GM19455 (cell line): Measurements from ENCODE around the gene GRHL1.
"Not testable (repeated sequence)": the region's sequence is repeated elsewhere in the genome, so short reads cannot be mapped to it uniquely, and the experiment has no call there.

Experiments
- ATAC-seq: cut with Tn5 transposase; IDR thresholded peaks from one replicate; pipeline ENCODE4 v1.9.1; 2021; ENCODE audit not compliant: unreplicated experiment

GRHL1 gene

GRCh38 chr2:10009271-10009810 lies 57.8 kb downstream of the GRHL1 start:
- no peak for ATAC-seq

- ATAC-seq: no peak
Measured at GRCh38 chr2:10009811-10010781, 58.6 kb downstream of the GRHL1 start.

DNA sequence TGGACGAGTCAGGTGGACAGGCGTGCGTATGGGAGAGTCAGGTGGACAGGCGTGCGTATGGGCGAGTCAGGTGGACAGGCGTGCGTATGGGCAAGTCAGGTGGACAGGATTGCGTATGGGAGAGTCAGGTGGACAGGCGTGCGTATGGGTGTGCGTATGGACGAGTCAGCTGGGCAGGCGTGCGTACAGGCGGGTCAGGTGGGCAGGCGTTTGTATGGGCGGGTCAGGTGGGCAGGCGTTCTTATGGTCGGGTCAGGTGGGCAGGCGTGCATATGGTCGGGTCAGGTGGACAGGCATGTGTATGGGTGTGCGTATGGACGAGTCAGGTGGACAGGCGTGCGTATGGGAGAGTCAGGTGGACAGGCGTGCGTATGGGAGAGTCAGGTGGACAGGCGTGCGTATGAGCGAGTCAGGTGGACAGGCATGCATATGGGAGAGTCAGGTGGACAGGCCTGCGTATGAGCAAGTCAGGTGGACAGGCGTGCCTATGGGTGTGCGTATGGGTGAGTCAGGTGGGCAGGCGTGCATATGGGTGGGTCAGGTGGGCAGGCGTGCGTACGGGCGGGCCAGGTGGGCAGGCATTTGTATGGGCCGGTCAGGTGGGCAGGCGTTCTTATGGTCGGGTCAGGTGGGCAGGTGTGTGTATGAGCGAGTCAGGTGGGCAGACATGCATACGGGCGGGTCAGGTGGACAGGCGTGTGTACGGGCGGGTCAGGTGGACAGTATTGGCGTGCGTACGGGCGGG lies 59.5 kb downstream of the GRHL1 start:
- ATAC-seq: not testable (repeated sequence)

DNA sequence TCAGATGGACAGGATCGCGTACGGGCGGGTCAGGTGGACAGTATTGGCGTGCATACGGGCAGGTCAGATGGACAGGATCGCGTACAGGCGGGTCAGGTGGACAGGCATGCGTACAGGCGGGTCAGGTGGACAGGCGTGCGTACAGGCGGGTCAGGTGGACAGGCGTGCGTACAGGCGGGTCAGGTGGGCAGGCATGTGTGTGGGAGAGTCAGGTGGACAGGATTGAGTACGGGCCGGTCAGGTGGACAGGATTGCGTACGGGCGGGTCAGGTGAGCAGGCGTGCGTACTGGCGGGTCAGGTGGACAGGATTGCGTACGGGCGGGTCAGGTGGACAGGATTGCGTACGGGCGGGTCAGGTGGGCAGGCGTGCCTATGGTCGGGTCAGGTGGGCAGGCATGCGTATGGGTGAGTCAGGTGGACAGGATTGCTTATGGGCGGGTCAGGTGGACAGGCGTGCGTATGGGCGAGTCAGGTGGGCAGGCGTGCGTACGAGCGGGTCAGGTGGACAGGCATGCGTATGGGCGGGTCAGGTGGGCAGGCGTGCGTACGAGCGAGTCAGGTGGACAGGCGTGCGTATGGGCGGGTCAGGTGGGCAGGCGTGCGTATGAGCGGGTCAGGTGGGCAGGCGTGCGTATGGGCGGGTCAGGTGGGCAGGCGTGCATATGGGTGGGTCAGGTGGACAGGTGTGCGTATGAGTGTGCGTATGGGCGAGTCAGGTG lies 60.3 kb downstream of the GRHL1 start:
- not testable (repeated sequence) for ATAC-seq

DNA sequence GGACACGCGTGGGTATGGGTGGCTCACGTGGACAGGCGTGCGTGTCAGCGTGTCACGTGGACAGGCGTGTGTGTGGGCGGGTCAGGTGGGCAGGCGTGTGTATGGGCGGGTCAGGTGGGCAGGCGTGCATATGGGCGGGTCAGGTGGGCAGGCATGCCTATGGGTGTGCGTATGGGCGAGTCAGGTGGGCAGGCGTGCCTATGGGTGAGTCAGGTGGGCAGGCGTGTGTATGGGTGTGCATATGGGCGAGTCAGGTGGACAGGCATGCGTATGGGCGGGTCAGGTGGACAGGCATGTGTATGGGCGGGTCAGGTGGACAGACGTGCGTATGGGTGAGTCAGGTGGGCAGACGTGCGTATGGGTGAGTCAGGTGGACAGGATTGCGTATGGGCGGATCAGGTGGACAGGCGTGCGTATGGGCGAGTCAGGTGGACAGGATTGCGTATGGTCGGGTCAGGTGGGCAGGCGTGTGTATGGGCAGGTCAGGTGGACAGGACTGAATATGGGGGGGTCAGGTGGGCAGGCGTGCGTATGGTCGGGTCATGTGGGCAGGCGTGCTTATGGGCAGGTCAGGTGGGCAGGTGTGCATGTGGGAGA lies 61.0 kb downstream of the GRHL1 start:
- ATAC-seq: not testable (repeated sequence)

DNA sequence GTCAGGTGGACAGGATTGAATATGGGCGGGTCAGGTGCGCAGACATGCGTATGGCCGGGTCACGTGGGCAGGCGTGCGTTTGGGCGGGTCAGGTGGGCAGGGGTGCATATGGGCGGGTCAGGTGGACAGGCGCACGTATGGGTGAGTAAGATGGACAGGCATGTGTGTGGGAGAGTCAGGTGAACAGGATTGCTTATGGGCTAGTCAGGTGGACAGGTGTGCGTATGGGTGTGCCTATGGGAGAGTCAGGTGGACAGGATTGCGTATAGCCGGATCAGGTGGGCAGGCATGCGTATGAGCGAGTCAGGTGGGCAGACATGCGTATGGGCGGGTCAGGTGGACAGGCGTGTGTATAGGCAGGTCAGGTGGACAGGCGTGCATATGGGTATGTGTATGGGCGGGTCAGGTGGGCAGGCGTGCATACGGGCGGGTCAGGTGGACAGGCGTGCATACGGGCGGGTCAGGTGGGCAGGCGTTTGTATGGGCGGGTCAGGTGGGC lies 61.5 kb downstream of the GRHL1 start:
- ATAC-seq: no peak

DNA sequence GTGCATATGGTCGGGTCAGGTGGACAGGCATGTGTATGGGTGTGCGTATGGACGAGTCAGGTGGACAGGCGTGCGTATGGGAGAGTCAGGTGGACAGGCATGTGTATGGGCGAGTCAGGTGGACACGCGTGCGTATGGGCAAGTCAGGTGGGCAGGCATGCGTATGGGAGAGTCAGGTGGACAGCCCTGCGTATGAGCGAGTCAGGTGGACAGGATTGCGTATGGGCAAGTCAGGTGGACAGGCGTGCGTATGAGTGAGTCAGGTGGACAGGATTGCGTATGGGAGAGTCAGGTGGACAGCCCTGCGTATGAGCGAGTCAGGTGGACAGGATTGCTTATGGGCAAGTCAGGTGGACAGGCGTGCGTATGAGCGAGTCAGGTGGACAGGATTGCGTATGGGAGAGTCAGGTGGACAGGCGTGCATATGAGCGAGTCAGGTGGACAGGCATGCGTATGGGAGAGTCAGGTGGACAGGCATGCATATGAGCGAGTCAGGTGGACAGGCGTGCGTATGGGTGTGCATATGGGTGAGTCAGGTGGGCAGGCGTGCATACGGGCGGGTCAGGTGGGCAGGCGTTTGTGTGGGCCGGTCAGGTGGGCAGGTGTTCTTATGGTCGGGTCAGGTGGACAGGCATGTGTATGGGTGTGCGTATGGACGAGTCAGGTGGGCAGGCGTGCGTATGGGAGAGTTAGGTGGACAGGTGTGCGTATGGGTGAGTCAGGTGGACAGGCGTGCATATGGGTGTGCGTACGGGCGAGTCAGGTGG lies 62.3 kb downstream of the GRHL1 start:
- not testable (repeated sequence) for ATAC-seq

DNA sequence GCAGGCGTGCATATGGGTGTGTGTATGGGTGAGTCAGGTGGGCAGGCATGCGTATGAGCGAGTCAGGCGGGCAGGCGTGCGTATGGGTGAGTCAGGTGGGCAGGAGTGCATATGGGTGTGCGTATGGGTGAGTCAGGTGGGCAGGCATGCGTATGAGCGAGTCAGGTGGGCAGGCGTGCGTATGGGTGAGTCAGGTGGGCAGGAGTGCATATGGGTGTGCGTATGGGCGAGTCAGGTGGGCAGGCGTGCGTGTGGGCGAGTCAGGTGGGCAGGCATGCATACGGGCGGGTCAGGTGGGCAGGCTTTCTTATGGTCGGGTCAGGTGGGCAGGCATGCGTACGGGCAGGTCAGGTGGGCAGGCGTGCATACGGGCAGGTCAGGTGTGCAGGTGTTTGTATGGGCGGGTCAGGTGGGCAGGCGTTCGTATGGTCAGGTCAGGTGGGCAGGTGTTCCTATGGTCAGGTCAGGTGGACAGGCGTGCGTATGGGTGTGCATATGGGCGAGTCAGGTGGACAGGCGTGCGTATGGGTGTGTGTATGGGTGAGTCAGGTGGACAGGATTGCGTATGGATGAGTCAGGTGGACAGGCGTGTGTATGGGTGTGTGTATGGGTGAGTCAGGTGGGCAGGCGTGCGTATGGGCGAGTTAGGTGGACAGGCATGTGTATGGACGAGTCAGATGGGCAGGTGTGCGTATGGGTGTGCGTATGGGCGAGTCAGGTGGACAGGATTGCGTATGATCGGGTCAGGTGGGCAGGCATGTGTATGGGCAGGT lies 63.1 kb downstream of the GRHL1 start:
- ATAC-seq: no peak

GRCh38 chr2:10015376-10015989 lies 64.0 kb downstream of the GRHL1 start:
- ATAC-seq: not testable (repeated sequence)

GRCh38 chr2:10016001-10016801 lies 64.7 kb downstream of the GRHL1 start:
- ATAC-seq: no peak

DNA sequence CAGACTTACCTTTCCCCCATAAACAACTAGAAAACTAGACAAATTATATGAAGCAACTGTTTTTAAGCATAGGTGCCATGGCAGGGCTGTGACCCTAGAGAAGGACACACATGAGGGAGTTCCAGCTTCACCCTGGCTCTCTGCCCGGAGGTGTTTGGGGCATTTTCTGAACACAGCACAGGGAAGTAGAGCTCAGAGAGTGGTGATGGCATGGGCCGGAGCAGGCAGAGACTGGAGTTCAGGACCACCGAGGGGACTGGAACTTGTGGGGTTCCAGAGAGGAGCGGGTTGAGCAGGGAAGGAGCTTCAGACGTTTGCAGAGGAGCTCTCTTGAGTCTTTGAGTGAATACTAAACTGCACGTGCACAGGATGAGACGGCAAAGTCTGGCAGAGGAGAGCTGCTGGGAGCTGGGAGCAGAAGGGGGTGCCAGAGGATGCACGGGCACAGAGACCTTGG lies 65.3 kb downstream of the GRHL1 start:
- ATAC-seq: no peak

DNA sequence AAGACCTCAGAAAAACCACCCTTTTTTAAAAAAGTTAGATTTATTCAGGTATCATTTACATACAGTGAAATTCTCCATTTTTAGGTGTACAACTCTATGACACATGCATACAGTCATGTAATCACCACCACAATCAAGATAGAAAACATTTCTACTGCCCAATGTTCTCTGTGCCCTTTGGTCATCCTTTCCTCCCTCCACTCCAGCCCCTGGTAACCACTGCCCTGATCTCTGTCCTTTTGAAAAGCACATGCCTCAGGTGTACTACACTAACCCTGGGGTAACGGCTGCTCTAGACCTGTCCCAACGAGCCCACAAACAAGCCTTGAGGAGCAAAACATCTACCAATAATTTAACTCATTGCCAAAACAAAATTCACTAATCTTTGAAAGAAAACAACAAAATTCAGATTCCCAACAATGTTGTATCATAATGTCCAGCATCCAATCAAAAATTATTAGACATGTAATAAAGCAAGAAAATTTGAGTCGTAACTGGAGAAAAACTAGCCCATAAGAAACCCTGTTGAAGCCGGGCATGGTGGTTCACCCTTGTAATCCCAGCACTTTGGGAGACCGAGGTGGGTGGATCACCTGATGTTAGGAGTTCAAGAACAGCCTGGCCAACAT lies 65.9 kb downstream of the GRHL1 start:
- no peak for ATAC-seq

GRCh38 chr2:10019174-10019573 lies 67.7 kb downstream of the GRHL1 start:
- no peak for ATAC-seq

- no peak for ATAC-seq
Measured at GRCh38 chr2:10019602-10020400, 68.3 kb downstream of the GRHL1 start.

- no peak for ATAC-seq
Measured at GRCh38 chr2:10022041-10022421, 70.5 kb downstream of the GRHL1 start.

DNA sequence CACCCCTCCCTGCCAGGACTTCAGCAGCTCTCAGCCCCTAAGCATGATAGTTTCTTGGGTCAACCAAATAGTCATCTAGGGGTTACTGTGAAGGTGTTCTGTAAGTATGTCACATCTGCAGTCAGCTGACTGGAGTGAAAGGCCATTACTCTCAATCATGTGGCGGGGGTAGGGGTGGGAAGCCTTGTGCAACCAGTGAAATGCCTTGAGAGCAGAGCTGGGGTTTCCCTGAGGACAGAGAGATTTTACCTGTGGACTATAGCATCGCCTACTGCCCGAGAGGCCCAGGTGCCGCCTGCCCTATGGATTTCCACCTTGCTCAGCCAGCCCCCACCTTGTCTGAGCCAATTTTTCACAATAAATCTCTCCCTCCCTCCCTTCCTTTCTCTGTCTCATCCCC lies 71.0 kb downstream of the GRHL1 start:
- no peak for ATAC-seq
